Measurements from ENCODE around the gene SEBOX.

GRCh38 chr17:28386391-28386790 lies 21.4 kb upstream of the SEBOX start:
- TF ChIP-seq CTCF (IDR thresholded peaks at IDR 0.05), result no peak
- TF ChIP-seq POLR2A (IDR thresholded peaks at IDR 0.05), result no peak
- TF ChIP-seq EP300 (IDR thresholded peaks at IDR 0.05), result no peak
